Liver (tissue), 9 donors: ENCODE measurements around the gene HSD3B1. TPM values are rescaled to one million over a fixed set of nuclear protein-coding genes. Genes with fewer than 3 reads are reported as not detected.

Experiments
- DNase-seq: peaks from one replicate; pipeline ENCODE4 v3.0.0-alpha.2; 2017; ENCODE audit warnings: low spot score
- H3K27ac ChIP-seq, 2 donors: one replicate each; pipeline ENCODE4 v1.7.0; 2013; ENCODE audit warnings: inconsistent platforms in 2 of 2, low read length in 2 of 2, control low read depth in 1 of 2, low read depth in 1 of 2, mild to moderate bottlenecking in 1 of 2
- H3K27me3 ChIP-seq, 4 donors: one replicate each; pipeline versions ENCODE4 v1.6.1 to v1.7.0; 2013; ENCODE audit warnings: low read length in 3 of 4, inconsistent platforms in 1 of 4, mild to moderate bottlenecking in 1 of 4, moderate library complexity in 1 of 4; ENCODE audit not compliant: control insufficient read depth in 4 of 4, insufficient read depth in 4 of 4
- H3K36me3 ChIP-seq, 4 donors: one replicate each; pipeline versions ENCODE4 v1.6.1 to v1.7.0; 2013; ENCODE audit warnings: low read length in 3 of 4, mild to moderate bottlenecking in 3 of 4, low read depth in 1 of 4, moderate library complexity in 1 of 4; ENCODE audit not compliant: control insufficient read depth in 4 of 4, insufficient read depth in 3 of 4
- H3K4me1 ChIP-seq, 4 donors: one replicate each; pipeline versions ENCODE4 v1.6.1 to v1.7.0; 2013; ENCODE audit warnings: low read length in 3 of 4, mild to moderate bottlenecking in 3 of 4, moderate library complexity in 1 of 4; ENCODE audit not compliant: control insufficient read depth in 4 of 4, insufficient read depth in 4 of 4
- H3K4me3 ChIP-seq, 3 donors: one replicate each; pipeline versions ENCODE4 v1.6.1 to v1.7.0; 2013; ENCODE audit warnings: low read length in 3 of 3, control low read depth in 1 of 3, low read depth in 1 of 3, mild to moderate bottlenecking in 1 of 3
- H3K9ac ChIP-seq, 2 donors: one replicate each; pipeline ENCODE4 v1.7.0; 2013; ENCODE audit warnings: low read length in 2 of 2, mild to moderate bottlenecking in 2 of 2, moderate library complexity in 2 of 2, control low read depth in 1 of 2, low read depth in 1 of 2
- H3K9me3 ChIP-seq, 4 donors: one replicate each; pipeline versions ENCODE4 v1.6.1 to v1.7.0; 2013; ENCODE audit warnings: low read length in 3 of 4; ENCODE audit not compliant: control insufficient read depth in 4 of 4
- ATF3 ChIP-seq: IDR thresholded peaks from 2 replicates; pipeline ENCODE4 v1.6.1; 2016; ENCODE audit warnings: antibody characterized with exemption
- CTCF ChIP-seq: fragments of 150-350 bp; IDR thresholded peaks from 2 replicates; pipeline ENCODE4 v1.5.1; 2017; ENCODE audit warnings: improper control_type of control experiment, low read depth, low read length; ENCODE audit not compliant: missing input control
- EGR1 ChIP-seq, 2 donors: IDR thresholded peaks; 2 replicates each; pipeline ENCODE4 v1.6.1; 2016 to 2018; ENCODE audit warnings: antibody characterized with exemption in 2 of 2, low read depth in 2 of 2
- FOXA1 ChIP-seq: IDR thresholded peaks from 2 replicates; pipeline ENCODE4 v1.6.1; 2016; ENCODE audit warnings: antibody characterized with exemption
- FOXA2 ChIP-seq: IDR thresholded peaks from 2 replicates; pipeline ENCODE4 v1.6.1; 2016; ENCODE audit warnings: antibody characterized with exemption
- GABPA ChIP-seq, 2 donors: IDR thresholded peaks in 1 of 2; conservative IDR thresholded peaks in 1 of 2; 2 replicates each; pipeline ENCODE4 v1.6.1; 2016; ENCODE audit warnings: antibody characterized with exemption in 2 of 2, mild to moderate bottlenecking in 1 of 2, moderate library complexity in 1 of 2
- HNF4A ChIP-seq, 2 donors: conservative IDR thresholded peaks; 2 replicates each; pipeline ENCODE4 v1.6.1; 2016; ENCODE audit warnings: antibody characterized with exemption in 2 of 2, mild to moderate bottlenecking in 2 of 2
- HNF4G ChIP-seq: IDR thresholded peaks from 2 replicates; pipeline ENCODE4 v1.6.1; 2016; ENCODE audit warnings: antibody characterized with exemption
- JUND ChIP-seq, 2 donors: IDR thresholded peaks; 2 replicates each; pipeline ENCODE4 v1.6.1; 2016; ENCODE audit warnings: antibody characterized with exemption in 2 of 2
- MAX ChIP-seq: IDR thresholded peaks from 2 replicates; pipeline ENCODE4 v1.6.1; 2016; ENCODE audit warnings: antibody characterized with exemption
- NR2F2 ChIP-seq: IDR thresholded peaks from 2 replicates; pipeline ENCODE4 v1.6.1; 2016; ENCODE audit warnings: antibody characterized with exemption
- RAD21 ChIP-seq, 2 donors: IDR thresholded peaks; 2 replicates each; pipeline ENCODE4 v1.6.1; 2016; ENCODE audit warnings: antibody characterized with exemption in 2 of 2, mild to moderate bottlenecking in 2 of 2
- REST ChIP-seq: IDR thresholded peaks from 2 replicates; pipeline ENCODE4 v1.6.1; 2016; ENCODE audit warnings: antibody characterized with exemption, mild to moderate bottlenecking
- RXRA ChIP-seq, 2 donors: IDR thresholded peaks; 2 replicates each; pipeline ENCODE4 v1.6.1; 2017 to 2018; ENCODE audit warnings: antibody characterized with exemption in 2 of 2, mild to moderate bottlenecking in 1 of 2
- SP1 ChIP-seq: IDR thresholded peaks from 2 replicates; pipeline ENCODE4 v1.6.1; 2018; ENCODE audit warnings: antibody characterized with exemption, mild to moderate bottlenecking
- TAF1 ChIP-seq: conservative IDR thresholded peaks from 2 replicates; pipeline ENCODE4 v1.6.1; 2016; ENCODE audit warnings: antibody characterized with exemption, mild to moderate bottlenecking
- YY1 ChIP-seq: IDR thresholded peaks from 2 replicates; pipeline ENCODE4 v1.6.1; 2016; ENCODE audit warnings: antibody characterized with exemption, mild to moderate bottlenecking
- ZBTB33 ChIP-seq: IDR thresholded peaks from 2 replicates; pipeline ENCODE4 v1.6.1; 2016; ENCODE audit warnings: antibody characterized with exemption
- WGBS: extraction: QIAGEN DNeasy Blood & Tissue Kit; methylation state at CpG from one replicate; pipeline ENCODE4 v1.1.7; 2013; 5-methylcytosine and 5-hydroxymethylcytosine counted together
- polyA plus RNA-seq, 2 donors: library from polyadenylated mRNA; stranded (reverse) in 1 of 2; unstranded in 1 of 2; fragments of 200-250 nt in 1 of 2; fragments of >200 nt in 1 of 2; fragmentation: Nextera tagmentation in 1 of 2; extraction: Ambion mirVana in 1 of 2; gene quantifications; one replicate each; pipeline versions ENCODE4 v1.2.1 to v1.2.3, GENCODE V29; 2013 to 2015
- total RNA-seq, 2 donors: library from RNA; depleted of rRNA; stranded (reverse); fragments of >200 nt; gene quantifications; one replicate each; pipeline ENCODE4 v1.2.3, GENCODE V29; 2014
- donor health status: healthy.
- donor health status: healthy.
- donor health status: healthy.
- donor health status: healthy.
- donor health status: healthy.

The HSD3B1 gene
- total and polyA plus RNA-seq, 4 donors, result 0.67 TPM; not detected in 3

GRCh38 chr1:119477710-119478109 is 29.3 kb upstream of the HSD3B1 start:
- H3K4me3 ChIP-seq, result no peak overlapping the region
- 75% methylated on average over 5 of the region's 5 CpGs for WGBS
- H3K4me1 ChIP-seq, result peaks cover 4 to 24% (median 14%) of the 10 kb centered on the region in 4 donors
- no peaks in the 10 kb centered on the region for H3K27me3 ChIP-seq
- no peaks in the 10 kb centered on the region for H3K36me3 ChIP-seq
- H3K9me3 ChIP-seq, result no peaks in the 10 kb centered on the region
- no peak for DNase-seq
- H3K9ac ChIP-seq, result no peak overlapping the region
- no peak overlapping the region for H3K27ac ChIP-seq
- TF ChIP-seq RXRA (IDR thresholded peaks at IDR 0.05) (no peak), HNF4G (no peak), NR2F2 (no peak), ZBTB33 (no peak), TAF1 (no peak), SP1 (no peak), CTCF (peak; percentile 44), ATF3 (no peak), MAX (no peak), RAD21 (IDR thresholded peaks at IDR 0.05) (peak; percentile 86 to 95), REST (no peak), EGR1 (IDR thresholded peaks at IDR 0.05; ENCODE audit: low read depth in 2 of 2) (no peak), GABPA (IDR thresholded peaks at IDR 0.05 in 1 of 2, conservative IDR thresholded peaks at IDR 0.05 in 1 of 2) (no peak), FOXA1 (no peak), YY1 (no peak), JUND (IDR thresholded peaks at IDR 0.05) (no peak), HNF4A (conservative IDR thresholded peaks at IDR 0.05) (peak in 1 of 2 donors; percentile 20), FOXA2 (no peak)
